K562 (cell line): Measurements from ENCODE around the gene FGF11. TPM values are rescaled to one million over a fixed set of nuclear protein-coding genes. Genes with fewer than 3 reads are reported as not detected.

ENCODE experiments used
- BRD4 ChIP-seq: fragments of 200-600 bp; sonication (generic); IDR thresholded peaks from 2 replicates; pipeline ENCODE4 v1.6.1; 2017; ENCODE audit warnings: inconsistent platforms
- BRF1 ChIP-seq: IDR thresholded peaks from 3 replicates; pipeline ENCODE4 v1.6.1; 2011; ENCODE audit warnings: borderline replicate concordance, mild to moderate bottlenecking; ENCODE audit not compliant: insufficient read length; ENCODE audit errors: extremely low read depth
- CREB3L1 ChIP-seq: fragments of 450-650 bp; IDR thresholded peaks from 2 replicates; pipeline ENCODE4 v1.6.1; 2014; ENCODE audit warnings: low read depth, mild to moderate bottlenecking, moderate library complexity, borderline replicate concordance
- E2F6 ChIP-seq, 2 experiments: IDR thresholded peaks; 2 replicates each; pipeline ENCODE4 v1.6.1; 2011; ENCODE audit warnings: borderline replicate concordance in 1 of 2, control low read depth in 1 of 2, low read depth in 1 of 2, low read length in 1 of 2, mild to moderate bottlenecking in 1 of 2, mixed read lengths in 1 of 2, moderate library complexity in 1 of 2; ENCODE audit not compliant: insufficient read depth in 1 of 2, insufficient read length in 1 of 2, poor library complexity in 1 of 2, severe bottlenecking in 1 of 2; ENCODE audit errors: extremely low read depth in 1 of 2
- ELF2 ChIP-seq: fragments of 250-450 bp; sonication (Bioruptor Pico); IDR thresholded peaks from 2 replicates; pipeline ENCODE4 v1.5.0; 2021; ENCODE audit warnings: mild to moderate bottlenecking
- EP400 ChIP-seq: fragments of 450-650 bp; IDR thresholded peaks from 2 replicates; pipeline ENCODE4 v1.6.1; 2017; ENCODE audit warnings: antibody characterized with exemption, mild to moderate bottlenecking, moderate library complexity
- GATAD2A ChIP-seq: fragments of 450-650 bp; IDR thresholded peaks from 2 replicates; pipeline ENCODE4 v1.6.1; 2017
- KDM5B ChIP-seq: fragments of 200-600 bp; sonication (generic); IDR thresholded peaks from 2 replicates; pipeline ENCODE4 v1.6.1; 2012; ENCODE audit warnings: low read depth, mild to moderate bottlenecking, moderate library complexity, low read length, control low read depth, inconsistent platforms; ENCODE audit not compliant: insufficient replicate concordance
- MAX ChIP-seq: sonication (generic); formaldehyde crosslinking; IDR thresholded peaks from 2 replicates; pipeline ENCODE4 v1.9.0; 2022; ENCODE audit warnings: mild to moderate bottlenecking, missing genetic modification reagents
- MEIS2 ChIP-seq: fragments of 450-650 bp; IDR thresholded peaks from 2 replicates; pipeline ENCODE4 v1.6.1; 2014; ENCODE audit warnings: mild to moderate bottlenecking; ENCODE audit not compliant: partially characterized antibody
- NCOR1 ChIP-seq: fragments of 450-650 bp; IDR thresholded peaks from 2 replicates; pipeline ENCODE4 v1.6.1; 2016; ENCODE audit warnings: mild to moderate bottlenecking, moderate library complexity
- NFATC3 ChIP-seq: fragments of 450-650 bp; IDR thresholded peaks from 2 replicates; pipeline ENCODE4 v1.6.1; 2017; ENCODE audit warnings: mild to moderate bottlenecking
- NFE2 ChIP-seq: IDR thresholded peaks from 2 replicates; pipeline ENCODE4 v1.6.1; 2014; ENCODE audit warnings: antibody characterized with exemption, low read depth
- NFIC ChIP-seq: fragments of 450-650 bp; IDR thresholded peaks from 2 replicates; pipeline ENCODE4 v1.6.1; 2017; ENCODE audit warnings: mild to moderate bottlenecking, inconsistent platforms
- NKRF ChIP-seq: fragments of 450-650 bp; IDR thresholded peaks from 2 replicates; pipeline ENCODE4 v1.6.1; 2016; ENCODE audit warnings: borderline replicate concordance
- PCBP1 ChIP-seq: fragments of 200-400 bp; formaldehyde crosslinking; IDR thresholded peaks from 2 replicates; pipeline ENCODE4 v1.6.1; 2018; ENCODE audit warnings: mild to moderate bottlenecking, low read depth, low read length; ENCODE audit not compliant: poor library complexity, severe bottlenecking
- POLR2G ChIP-seq: fragments of 200-400 bp; formaldehyde crosslinking; IDR thresholded peaks from 2 replicates; pipeline ENCODE4 v1.6.1; 2017; ENCODE audit warnings: low read depth, mild to moderate bottlenecking, antibody characterized with exemption, low read length, moderate library complexity
- POU5F1 ChIP-seq: fragments of 150-350 bp; IDR thresholded peaks from 2 replicates; pipeline ENCODE4 v1.6.1; 2014; ENCODE audit warnings: borderline replicate concordance, low read length, low read depth, mild to moderate bottlenecking; ENCODE audit not compliant: partially characterized antibody
- SREBF1 ChIP-seq: fragments of 150-350 bp; IDR thresholded peaks from 2 replicates; pipeline ENCODE4 v1.6.1; 2014; ENCODE audit warnings: antibody characterized with exemption, low read depth, low read length, borderline replicate concordance
- YY1 ChIP-seq, 3 experiments: IDR thresholded peaks; 2 replicates each; pipeline ENCODE4 v1.6.1; 2011; ENCODE audit warnings: low read length in 2 of 3, mild to moderate bottlenecking in 2 of 3, moderate library complexity in 2 of 3, borderline replicate concordance in 1 of 3, control low read depth in 1 of 3, low read depth in 1 of 3; ENCODE audit not compliant: insufficient read depth in 3 of 3, insufficient replicate concordance in 2 of 3, control insufficient read depth in 1 of 3, insufficient read length in 1 of 3; ENCODE audit errors: extremely low read depth in 1 of 3
- ZBTB7A ChIP-seq: IDR thresholded peaks from 2 replicates; pipeline ENCODE4 v1.6.1; 2011; ENCODE audit warnings: low read depth, mild to moderate bottlenecking, low read length, moderate library complexity, borderline replicate concordance; ENCODE audit not compliant: control insufficient read depth
- ZNF431 ChIP-seq: sonication (generic); formaldehyde crosslinking; IDR thresholded peaks from 2 replicates; pipeline ENCODE4 v1.8.0; 2022; ENCODE audit warnings: mild to moderate bottlenecking, missing genetic modification reagents
- polyA plus RNA-seq, 8 experiments: library from polyadenylated mRNA; depleted of rRNA in 4 of 8; stranded (reverse) in 5 of 8; unstranded in 3 of 8; fragments of >200 nt; fragmentation: Nextera tagmentation in 2 of 8; fragmentation: Illumina TruSeq in 1 of 8; extraction: Ambion mirVana in 2 of 8; extraction: Trizol in 1 of 8; gene quantifications; 2 replicates each; pipeline versions ENCODE4 v1.2.1 to v1.2.3, GENCODE V29; 2011 to 2014; ENCODE audit warnings: inconsistent platforms in 1 of 8, missing spikeins in 1 of 8
- total RNA-seq, 7 experiments: library from RNA; depleted of rRNA in 6 of 7; stranded (reverse); fragments of >200 nt in 6 of 7; fragmentation: Illumina TruSeq in 2 of 7; extraction: Trizol in 2 of 7; gene quantifications; 2 replicates each; pipeline versions ENCODE4 v1.2.1 to v1.2.3, GENCODE V29; 2011 to 2021; ENCODE audit warnings: low replicate concordance in 1 of 7

FGF11 gene
- total and polyA plus RNA-seq, 9 of the 15 experiments (the other 6 are each of a cell fraction or from before 2014, with no cell fraction given), result 1.2 to 7.5 (median 3.0) TPM

- TF ChIP-seq YY1 (IDR thresholded peaks at IDR 0.05; ENCODE audit: borderline replicate concordance in 1 of 3, control insufficient read depth in 1 of 3, extremely low read depth in 1 of 3, insufficient read depth in 3 of 3, insufficient read length in 1 of 3, insufficient replicate concordance in 2 of 3, low read depth in 1 of 3, low read length in 2 of 3) (peak in 1 of 3 experiments; percentile 6), NFIC (no peak), NCOR1 (no peak), GATAD2A (no peak), POLR2G (peak; percentile 55), CREB3L1 (no peak), BRD4 (no peak), ZNF431 (CRISPR knock-in tag) (no peak), NFATC3 (no peak), ELF2 (no peak), SREBF1 (no peak), NFE2 (no peak), POU5F1 (no peak), ZBTB7A (no peak; the same call in 1 of the 2 replicates), E2F6 (IDR thresholded peaks at IDR 0.05; ENCODE audit: borderline replicate concordance in 1 of 2, extremely low read depth in 1 of 2, insufficient read depth in 1 of 2, insufficient read length in 1 of 2, low read depth in 1 of 2, low read length in 1 of 2, poor library complexity in 1 of 2, severe bottlenecking in 1 of 2) (peak; percentile 27 to 75), KDM5B (peak; percentile 12), MEIS2 (no peak), PCBP1 (no peak), EP400 (no peak), BRF1 (no peak), MAX (CRISPR knock-in tag) (peak; percentile 44; the same call in 1 of the 2 replicates), NKRF (peak; percentile 27; the same call in 1 of the 2 replicates)
Measured at GRCh38 chr17:7477392-7478275, 38.3 kb downstream of the FGF11 start (continued).
